Activated CD4-positive, CD25-positive, alpha-beta regulatory T cell treated with anti-CD3 and anti-CD28 coated beads, Interleukin-2, amount 50 U/mL, for 24 hours (primary cell): ENCODE measurements around the gene NDUFA7.
"Not testable (repeated sequence)": the region's sequence is repeated elsewhere in the genome, so short reads cannot be mapped to it uniquely, and the experiment has no call there.

ENCODE experiments used
- ATAC-seq, 2 donors: fragments of 150-1000 bp; cut with Tn5 transposase; one replicate each; pipeline ENCODE4 v1.10.0; 2021; ENCODE audit warnings: mild to moderate bottlenecking in 1 of 2, moderate library complexity in 1 of 2

The NDUFA7 gene

DNA sequence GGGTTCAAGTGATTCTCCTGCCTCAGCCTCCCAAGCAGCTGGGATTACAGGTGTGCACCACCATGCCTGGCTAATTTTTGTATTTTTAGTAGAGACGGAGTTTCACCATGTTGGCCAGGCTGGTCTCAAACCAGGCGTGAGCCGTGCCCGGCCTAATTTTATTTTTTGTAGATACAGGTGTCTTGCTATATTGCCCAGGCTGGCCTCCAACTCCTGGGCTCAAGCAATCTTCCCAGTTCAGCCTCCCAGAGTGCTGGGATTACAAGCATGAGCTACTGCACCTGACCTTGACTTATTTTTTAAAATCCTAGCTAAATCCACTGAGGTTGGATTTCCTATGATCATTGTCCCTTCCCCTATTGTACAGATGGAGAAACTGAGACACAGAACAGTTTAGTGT lies 20.3 kb upstream of the NDUFA7 start:
- ATAC-seq: not testable (repeated sequence)

DNA sequence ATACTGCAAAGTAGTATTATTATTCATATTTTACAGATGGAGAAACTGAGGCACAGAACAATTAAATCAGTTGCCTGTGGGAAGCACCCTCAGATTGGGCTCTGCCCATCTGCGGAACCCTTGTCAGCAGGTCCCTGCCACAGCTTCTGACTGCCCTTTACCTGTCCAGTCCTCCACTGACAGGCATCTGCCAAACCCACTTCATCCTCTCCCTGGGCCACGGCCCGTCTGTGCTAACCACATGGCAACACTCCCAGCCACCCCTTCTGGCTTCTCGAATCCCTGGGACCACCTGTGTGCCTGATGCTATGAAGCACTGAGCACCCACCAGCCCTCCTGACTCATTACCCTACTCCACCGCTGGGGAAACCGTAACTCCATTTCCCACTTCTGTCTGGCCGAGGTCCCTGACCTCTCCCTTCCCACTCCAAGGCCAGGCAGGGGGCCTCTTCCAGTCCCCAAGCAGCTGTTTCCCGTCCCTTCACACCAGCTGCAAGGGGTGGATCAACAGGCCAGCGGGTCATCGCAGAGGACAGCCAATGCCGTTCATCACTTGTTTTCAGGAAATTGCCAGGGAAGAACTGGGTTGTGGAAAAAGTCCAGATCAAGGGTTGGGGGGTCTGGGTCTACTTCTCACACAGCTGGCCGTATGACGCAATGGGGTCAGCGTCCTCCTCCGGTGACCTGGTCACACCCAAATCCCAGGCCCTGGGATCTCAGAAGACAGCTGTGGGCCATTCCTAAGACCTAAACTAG lies 19.3 kb upstream of the NDUFA7 start:
- no peak for ATAC-seq

DNA sequence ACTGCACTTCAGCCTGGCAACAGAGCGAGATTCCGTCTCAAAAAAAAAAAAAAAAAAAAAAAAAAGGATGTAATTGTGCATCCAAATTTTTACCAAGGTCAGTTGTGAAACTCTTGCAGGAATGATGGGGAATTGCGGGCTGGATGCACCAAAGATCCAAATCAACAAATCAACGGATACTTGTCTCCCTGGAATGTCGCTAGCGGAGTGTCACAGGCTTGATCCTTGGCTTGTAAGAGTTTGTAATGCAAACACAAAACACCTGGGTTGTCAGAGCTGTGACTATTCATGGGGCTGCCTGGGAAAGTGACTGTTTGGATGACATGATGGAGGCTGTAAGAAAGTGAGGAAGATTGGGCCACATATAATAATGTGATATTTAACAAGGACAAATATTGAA lies 17.7 kb upstream of the NDUFA7 start:
- no peak for ATAC-seq

DNA sequence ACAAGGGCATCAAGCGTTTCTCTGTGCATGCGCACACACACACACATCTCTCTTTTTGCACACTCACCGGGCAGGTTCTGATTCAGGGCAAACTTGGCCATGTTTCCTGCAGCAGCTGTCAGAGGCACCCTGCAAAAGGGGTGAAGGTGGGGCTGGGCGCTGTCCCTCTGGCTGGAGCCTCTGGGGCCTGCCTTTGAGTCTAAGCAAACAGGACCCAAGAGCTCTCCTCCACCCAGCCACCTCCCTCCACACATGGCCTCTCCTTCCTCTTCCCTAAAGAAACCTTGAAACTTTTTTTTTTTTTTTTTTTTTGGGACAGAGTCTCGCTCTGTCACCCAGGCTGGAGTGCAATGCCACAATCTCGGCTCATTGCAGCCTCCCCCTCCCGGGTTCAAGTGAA lies 16.6 kb upstream of the NDUFA7 start:
- no peak for ATAC-seq

DNA sequence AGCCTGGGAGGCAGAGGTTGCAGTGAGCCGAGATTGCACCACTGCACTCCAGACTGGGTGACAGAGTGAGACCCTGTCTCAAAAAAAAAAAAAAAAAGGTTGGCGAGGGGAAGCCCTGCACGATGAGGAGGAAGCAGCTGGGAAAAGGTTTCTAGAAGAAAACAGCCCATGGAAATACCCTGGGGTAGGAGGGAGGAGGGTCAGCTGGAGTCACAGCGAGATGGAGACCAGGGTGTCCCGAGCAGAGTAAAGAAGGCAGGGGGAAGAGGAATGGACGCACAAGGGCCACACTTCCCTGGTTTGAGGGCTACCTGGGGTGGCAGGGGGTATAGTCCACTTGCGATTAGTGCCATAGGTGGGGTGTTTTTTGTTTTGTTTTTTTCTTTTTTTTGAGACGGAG lies 15.5 kb upstream of the NDUFA7 start:
- ATAC-seq: no peak

DNA sequence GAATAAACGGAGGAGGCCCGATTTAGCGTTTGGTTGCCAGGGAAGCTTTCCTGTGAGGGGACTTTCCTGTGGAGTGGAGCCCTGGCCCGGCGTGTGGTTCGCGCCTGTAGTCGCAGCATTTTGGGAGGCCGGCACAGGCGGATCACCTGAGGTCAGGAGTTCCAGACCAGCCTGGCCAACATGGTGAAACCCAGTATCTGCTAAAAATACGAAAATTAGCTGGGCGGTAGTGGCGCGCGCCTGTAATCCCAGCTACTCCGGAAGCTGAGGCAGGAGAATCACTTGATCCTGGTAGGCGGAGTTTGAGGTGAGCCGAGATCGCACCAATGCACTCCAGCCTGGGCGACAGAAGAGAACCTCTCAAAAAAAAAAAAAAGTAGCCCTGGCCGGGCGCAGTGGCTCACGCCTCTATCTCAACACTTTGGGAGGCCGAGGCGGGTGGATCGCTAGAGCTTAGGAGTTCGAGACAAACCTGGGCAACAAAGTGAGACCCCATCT lies 14.9 kb upstream of the NDUFA7 start:
- ATAC-seq: no peak

DNA sequence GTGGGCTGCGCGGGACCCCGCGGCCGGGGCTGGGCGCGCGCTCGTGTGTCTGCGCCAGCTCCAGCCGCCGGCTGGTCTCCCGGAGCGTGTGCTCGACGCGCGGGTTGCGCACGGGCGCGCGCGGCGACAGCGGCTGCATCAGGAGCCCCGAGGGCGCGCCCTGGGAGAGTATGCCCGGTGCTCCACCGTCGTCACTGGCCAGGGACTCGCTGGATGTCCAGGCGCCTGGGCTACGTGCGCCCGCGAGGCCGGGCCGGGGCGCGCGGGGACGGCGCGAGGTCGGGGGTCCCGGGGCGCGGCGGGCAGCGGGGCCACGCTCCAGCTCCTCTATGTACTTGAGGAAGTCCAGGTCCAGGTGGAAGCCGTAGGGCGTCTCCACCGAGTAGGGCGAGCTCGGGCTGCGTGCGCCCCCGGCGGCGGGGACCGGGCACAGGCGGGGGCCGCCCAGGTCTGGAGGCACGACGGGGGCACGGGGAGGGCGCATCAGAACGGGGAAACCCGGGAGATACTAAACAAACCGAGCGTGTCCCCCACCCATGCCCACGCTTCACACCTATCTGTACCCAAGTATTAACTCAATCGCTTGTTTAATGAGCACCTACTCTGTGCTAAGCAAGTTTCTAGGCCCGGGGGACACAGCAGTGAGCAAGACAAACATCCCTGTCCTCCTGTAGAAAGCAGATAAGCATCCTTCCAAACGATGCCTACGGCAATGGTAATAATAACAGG lies 14.3 kb upstream of the NDUFA7 start:
- ATAC-seq: peak; percentile 42 to 66

DNA sequence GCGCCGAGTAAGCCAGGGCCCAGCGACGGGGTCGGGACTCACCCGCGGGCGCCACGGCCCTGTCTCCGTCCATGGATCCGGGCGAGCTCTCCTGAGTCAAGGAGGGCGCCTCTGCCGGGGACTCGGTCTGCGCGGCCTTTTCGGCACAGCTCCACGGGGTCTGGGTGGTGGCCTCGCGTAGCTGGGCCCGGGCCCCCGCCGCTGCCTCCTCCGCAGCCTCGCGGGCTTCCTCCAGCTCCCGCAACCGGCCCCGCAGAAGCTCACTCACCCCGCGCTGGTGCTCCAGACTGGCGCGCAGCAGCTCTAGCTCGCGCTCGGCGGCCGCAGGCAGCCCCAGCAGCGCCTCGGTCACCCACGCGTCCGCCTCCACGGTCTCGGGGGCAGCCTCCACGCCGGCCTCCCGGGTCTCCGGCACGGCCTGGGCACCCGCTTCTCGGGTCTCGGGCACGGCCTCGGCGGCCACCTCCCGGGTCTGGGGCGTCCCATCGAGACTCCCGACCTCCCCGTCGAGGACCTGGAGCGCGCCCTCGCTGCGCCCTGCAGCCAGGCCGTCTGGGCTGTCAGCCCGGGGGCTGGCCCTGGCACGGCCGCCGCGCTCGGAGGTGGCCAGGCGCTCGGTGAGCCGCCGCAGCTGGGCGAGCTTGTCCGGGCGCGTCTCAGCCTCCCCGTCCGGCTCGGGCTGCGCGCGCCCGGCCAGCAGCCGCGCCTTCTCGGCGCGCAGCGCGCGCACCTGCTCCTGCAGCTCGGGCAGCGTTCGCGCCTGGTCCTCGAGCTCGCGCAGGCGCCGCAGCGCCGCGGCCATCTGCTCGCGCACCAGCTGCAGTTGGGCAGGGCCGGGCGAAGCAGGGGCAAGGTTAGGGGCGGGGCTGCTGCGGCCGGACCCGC lies 13.5 kb upstream of the NDUFA7 start:
- ATAC-seq: peak; percentile 45 to 53

DNA sequence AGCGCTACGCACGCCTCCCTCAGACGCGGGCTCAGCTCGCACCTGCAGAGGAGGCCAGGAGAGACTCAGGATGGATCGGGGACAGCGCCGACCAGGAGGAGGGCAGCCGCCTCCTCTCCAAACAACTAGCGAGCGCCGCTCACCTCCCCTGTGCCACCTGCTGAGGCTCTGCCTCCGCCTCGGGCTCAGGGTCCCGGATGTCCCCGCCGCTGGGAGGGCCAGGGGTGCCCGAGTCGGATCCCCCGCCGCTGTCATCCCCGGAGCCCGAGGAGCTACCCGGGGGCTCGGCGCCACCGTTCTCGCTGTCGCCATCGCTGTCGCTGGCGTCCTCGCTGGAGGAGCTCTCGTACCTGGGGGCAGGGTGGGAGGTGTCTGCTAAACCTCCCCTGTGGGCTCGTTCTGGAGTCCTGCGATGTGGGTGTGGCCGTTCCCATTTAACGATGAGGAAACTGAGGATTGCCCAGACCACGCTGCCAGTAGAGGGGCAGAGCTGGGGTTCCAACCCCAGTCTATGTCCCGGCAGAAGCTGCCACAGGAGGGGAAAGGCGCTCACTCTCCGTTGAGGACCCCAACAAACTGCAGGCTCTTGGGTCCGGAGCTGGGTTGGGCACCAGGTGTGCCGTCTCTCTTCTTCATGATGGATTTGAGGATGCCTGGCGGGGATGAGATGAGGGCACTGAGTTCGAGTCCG lies 12.7 kb upstream of the NDUFA7 start:
- ATAC-seq: no peak

DNA sequence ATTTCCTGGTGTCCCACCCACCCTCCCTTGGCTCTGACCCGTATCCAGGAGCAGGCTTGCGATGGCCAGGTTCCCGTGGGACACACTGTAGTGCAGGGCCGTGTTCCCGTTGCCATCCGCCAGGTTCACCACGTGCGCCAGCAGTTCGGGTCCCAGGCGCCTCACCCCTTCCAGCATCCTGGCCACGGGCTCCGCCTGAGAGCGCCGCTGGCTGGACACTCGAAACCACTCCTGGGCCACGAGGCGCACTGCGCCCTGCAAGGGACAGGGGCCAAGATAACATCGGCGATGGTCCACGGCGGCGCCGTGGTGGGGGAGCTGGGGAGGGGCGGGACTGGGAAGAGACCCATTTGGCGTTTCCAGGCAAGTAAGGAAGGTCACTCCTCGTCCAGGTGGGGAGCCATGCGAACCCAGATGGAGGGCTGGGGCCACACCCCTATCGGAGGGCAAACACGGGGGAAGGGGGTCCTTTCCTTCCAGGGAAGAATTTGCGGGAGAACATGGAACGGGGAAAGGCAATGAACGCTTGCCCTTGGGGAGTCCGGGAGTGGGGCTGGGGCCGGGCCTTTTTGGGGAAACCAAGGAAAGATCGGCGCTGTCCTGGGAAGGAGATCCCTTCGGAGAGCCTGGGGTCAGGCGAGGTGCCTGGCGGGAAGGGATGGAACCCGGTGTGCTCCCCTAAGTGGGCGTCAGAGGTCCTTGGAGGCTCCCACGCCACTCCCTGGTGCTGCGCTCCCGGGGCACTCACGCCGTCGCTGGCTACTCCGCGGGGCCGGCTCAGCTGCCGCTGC lies 12.0 kb upstream of the NDUFA7 start:
- ATAC-seq: no peak

DNA sequence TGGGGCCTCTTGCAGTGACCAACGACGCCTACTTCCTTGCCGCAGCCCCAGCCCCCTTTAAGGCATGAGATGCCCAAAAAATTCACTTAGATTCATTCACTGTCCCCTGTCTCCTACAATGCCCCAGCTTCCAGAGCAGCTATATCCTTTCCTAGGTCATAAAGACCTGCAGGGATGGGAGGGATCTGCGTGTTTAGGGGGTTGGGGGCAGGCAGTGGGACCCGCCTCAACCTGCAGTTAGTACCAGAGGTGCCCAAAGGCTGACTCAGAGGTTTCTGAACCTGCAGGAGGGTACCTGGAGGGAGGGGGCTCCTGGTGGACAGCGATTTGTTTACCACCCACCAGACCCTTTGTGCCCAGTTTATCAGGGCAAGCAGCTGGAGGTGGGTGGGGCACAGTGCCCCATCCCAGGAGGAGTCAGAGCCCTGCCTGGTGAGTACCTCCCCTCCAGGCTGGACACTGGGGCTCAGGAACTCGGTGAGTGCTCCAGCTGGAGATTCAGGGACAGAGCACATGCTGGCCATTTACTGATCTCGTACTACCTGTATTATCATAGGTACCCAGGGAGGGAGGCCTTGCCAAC lies 10.2 kb upstream of the NDUFA7 start:
- no peak for ATAC-seq

DNA sequence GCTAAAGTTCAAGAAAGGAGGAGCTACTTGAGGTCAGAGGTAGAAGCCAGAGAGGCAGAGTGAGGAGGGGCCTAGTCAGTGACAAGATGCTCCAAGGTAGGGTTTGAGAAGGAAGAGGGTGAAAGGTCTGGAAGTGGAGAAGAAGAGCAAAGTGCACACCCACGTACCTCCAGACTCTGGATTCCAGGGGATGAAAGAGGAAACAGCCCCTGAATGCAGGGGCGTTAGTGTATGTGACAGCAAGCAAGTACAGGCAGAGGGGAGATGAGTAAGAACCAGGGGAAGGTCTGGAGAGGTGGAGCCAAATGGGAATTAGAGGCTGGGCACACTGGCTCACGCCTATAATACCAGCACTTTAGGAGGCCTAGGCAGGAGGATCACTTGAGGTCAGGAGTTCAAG lies 8.8 kb upstream of the NDUFA7 start:
- no peak for ATAC-seq

DNA sequence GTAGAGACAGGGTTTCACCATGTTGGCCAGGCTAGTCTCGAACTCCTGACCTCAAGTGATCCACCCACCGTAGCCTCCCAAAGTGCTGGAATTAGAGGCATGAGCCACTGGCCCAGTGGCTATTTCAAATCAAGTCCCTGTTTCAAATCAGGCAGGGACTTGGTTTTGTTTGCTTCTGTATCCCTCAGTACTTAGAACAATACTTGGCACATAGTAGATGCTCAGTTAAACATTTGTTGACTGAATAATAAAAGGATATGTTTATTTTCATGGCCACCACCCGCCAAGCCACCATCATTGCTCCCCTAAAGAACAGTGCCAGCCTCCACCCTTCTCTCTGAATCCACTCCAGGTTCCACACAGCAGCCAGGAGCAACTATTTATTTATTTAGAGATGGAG lies 4.3 kb upstream of the NDUFA7 start:
- ATAC-seq: no peak

DNA sequence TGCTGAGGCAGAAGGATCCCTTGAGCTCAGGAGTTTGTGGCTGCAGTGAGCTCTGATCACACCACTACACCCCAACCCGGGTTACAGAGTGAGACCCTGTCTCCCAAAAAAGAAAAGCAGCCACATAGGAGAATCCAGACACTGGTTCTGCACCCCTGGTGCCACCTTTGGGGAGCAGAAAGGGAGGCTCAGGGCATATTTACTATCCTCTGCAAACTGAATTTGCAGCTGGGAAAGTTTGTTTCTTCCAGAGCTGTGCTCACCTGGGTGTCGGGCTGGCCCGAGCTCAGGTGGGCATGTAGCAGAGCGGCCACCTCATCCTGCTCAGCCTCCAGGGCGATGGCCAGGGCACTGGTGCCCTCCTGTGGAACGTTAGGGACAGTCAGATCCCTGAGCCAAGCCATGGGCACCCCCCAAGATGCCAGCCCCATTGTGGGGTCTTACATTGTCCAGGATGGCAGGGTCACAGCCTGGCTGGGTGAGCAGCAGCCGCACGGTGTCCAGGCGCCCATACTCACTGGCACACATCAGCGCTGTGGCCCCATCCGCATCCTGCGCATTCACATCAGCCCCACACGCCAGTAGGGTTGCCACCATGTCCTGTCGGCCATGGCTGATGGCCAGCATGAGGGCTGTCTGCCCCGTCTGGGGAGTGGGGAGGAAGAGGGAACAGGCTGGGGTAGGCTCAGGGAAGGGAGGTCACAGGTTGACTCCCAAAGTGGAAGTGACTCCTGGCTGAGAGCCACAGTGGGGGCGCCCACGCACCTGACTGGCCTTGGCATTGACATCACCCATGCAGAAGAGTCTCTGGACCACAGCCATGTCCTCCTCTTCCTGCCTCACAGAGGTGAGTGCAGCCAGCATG lies 3.2 kb upstream of the NDUFA7 start:
- no peak for ATAC-seq

DNA sequence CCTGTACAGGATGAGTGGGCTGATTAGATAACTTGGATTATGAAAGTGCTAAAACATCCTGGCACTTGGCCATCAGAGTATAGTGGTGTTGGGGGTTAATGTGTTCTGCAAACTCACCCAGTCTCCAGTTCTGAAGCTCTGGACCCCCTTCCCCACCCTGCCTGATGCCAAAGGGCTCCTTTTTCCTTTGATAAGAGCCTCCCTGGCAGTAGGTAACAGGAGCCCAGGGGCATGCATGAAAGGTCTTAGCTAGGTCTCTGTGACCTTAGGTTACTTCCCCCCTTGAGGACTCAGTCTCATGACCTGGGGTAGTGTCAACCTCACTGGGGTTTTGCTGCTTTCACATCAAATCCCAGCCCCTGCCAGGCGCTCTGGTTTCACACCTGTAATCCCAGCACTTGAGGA lies 2.6 kb upstream of the NDUFA7 start:
- ATAC-seq: no peak

DNA sequence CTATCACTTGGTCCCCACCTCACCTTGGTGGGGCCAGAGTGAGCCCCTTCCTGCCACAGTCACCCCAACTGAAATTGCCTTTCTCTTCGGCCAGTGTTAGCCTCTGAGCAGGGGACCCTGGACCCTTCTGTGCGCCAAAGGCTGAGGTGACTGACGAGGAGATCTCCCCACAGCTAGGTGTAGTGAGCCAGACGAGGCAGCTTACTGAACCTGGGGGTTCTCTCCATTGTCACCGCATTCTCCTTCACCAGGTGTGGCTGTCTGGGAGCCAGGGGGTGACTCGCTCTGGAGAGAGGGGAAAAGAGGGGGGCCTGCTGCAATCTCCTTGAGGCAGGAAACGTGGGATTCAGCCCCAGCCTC lies 1.4 kb upstream of the NDUFA7 start:
- no peak for ATAC-seq

DNA sequence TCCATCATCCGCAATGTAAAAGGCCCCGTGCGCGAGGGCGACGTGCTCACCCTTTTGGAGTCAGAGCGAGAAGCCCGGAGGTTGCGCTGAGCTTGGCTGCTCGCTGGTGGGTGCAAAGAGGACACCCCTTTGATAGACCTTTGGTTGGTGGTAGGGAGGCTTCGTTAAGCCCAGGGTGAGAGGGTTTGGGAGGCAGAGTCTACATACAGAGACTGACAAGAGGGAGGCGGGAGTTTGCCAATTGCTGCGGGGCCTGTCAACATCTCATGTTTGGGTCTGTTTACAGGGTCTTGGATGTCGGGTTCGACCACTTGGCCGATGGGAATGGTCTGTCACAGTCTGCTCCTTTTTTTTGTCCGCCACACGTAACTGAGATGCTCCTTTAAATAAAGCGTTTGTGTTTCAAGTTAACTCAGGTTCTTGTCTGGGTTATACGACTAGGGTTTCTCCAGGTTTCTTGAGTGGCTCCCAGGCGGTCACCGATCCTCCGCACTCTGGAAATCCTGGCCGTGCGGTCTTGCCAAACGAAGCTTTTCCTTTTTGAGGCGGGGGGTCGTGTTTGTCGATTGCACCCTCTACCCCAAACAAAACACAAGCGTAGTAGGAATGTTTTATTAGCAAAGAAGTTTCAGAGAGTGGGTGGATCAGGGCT lies 937 bp upstream of the NDUFA7 start:
- no peak for ATAC-seq

DNA sequence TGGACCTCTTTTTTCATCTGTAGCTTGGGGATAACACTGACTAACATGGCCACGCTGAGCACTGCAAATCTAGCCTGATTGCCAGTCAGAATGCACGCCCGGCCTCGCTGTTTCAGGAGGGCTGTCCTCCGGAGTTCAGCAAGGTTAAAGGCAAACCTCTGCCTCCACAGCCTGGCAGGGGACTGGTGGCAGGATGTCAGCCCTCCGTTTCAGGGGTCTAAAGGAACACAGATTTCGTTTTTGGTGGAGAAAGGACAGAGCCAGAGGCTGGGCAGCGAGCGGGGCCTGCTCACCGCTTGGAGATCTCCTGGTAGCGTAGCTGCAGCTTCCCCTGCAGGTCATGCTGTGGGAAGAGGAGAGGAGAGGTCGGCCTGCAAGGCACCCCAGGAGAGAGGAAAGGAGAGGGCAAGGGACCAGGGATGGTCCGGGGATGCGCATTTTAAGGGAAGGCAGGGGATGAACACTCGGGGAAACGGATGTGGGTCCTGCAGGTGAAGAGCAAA lies 560 bp downstream of the NDUFA7 start:
- peak; percentile 4 to 6 for ATAC-seq

DNA sequence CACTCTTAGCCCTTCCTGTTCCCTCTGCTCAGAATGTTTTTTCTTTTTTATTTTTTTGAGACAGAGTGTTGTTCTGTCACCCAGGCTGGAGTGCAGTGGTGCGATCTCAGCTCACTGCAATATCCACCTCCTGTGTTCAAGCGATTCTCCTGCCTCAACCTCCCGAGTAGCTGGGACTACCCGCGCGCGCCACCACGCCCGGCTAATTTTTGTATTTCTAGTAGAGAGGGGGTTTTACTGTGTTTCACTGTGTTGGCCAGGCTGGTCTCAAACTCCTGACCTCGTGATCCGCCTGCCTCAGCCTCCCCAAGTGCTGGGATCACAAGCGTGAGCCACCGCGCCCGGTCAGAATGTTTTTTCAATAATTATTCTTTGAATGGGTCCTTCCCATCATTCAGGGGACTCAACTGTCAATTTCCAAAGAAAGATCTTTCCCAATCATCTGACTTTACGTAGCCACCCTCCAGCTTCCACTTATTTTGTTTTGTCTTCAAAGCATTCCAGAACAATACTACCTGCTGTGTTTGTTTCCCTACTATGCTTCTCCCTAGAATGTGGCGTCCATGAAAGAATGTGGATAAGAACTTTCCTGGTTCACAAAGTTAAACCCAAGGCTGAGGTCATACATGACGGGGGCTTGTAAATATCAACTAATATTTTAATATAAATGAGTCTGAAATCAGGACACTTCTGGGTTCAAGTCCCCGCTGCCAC lies 1.2 kb downstream of the NDUFA7 start:
- no peak for ATAC-seq
